Progenitor cell of endocrine pancreas (in vitro differentiated cells): ENCODE data around the gene FGFR2. TPM values are rescaled to one million over a fixed set of nuclear protein-coding genes. Genes with fewer than 3 reads are reported as not detected.

Experiments used
- DNase-seq: peaks from one replicate; pipeline ENCODE4 v3.0.0; 2021; ENCODE audit warnings: low spot score; ENCODE audit not compliant: unreplicated experiment
- H3K27ac Mint-ChIP-seq: 2 replicates; pipeline ENCODE4 v1.8.0; 2021; ENCODE audit warnings: mild to moderate bottlenecking, moderate library complexity, mixed read lengths
- H3K27me3 Mint-ChIP-seq: 2 replicates; pipeline ENCODE4 v1.8.0; 2021; ENCODE audit warnings: mixed read lengths
- H3K36me3 Mint-ChIP-seq: 2 replicates; pipeline ENCODE4 v1.8.0; 2022; ENCODE audit warnings: mixed read lengths; ENCODE audit not compliant: insufficient read depth
- H3K4me1 Mint-ChIP-seq: 2 replicates; pipeline ENCODE4 v1.8.0; 2021; ENCODE audit warnings: low read depth, mixed read lengths
- H3K4me3 Mint-ChIP-seq: 2 replicates; pipeline ENCODE4 v1.8.0; 2021; ENCODE audit warnings: low read depth, mild to moderate bottlenecking, moderate library complexity, mixed read lengths
- H3K9me3 Mint-ChIP-seq: 2 replicates; pipeline ENCODE4 v1.8.0; 2021; ENCODE audit warnings: low read depth, mixed read lengths
- CTCF ChIP-seq: fragments of 200-600 bp; sonication (generic); IDR thresholded peaks from one replicate; pipeline ENCODE4 v1.5.0; 2021; ENCODE audit warnings: antibody characterized with exemption, mild to moderate bottlenecking; ENCODE audit not compliant: unreplicated experiment
- total RNA-seq: library from RNA; stranded (reverse); gene quantifications from 2 replicates; pipeline ENCODE4 v1.2.1, GENCODE V29; 2021

FGFR2 gene
- total RNA-seq, 1 donor from 2014 or later: 146 TPM

- Mint-ChIP-seq H3K36me3 (no peaks in the 10 kb centered on the region), H3K9me3 (no peaks in the 10 kb centered on the region), H3K27me3 (peaks cover 3% of the 10 kb centered on the region), H3K4me3 (no peak overlapping the region), H3K27ac (no peak overlapping the region), H3K4me1 (peaks cover 9% of the 10 kb centered on the region)
- TF ChIP-seq CTCF: no peak
- no peak for DNase-seq
These were observed 135.3 kb downstream of the FGFR2 start for GRCh38 chr10:121462955-121463354.

- peaks cover 3% of the 10 kb centered on the region for H3K27me3 Mint-ChIP-seq
- H3K36me3 Mint-ChIP-seq: no peaks in the 10 kb centered on the region
- no peak for DNase-seq
- H3K27ac Mint-ChIP-seq: no peak overlapping the region
- H3K9me3 Mint-ChIP-seq: no peaks in the 10 kb centered on the region
- H3K4me3 Mint-ChIP-seq: no peak overlapping the region
- TF ChIP-seq CTCF: no peak
- peaks cover 9% of the 10 kb centered on the region for H3K4me1 Mint-ChIP-seq
These were observed 136.0 kb downstream of the FGFR2 start for GRCh38 chr10:121462281-121462680.

GRCh38 chr10:121461307-121461706, 136.9 kb downstream of the FGFR2 start:
- peaks cover 9% of the 10 kb centered on the region for H3K4me1 Mint-ChIP-seq
- no peak overlapping the region for H3K27ac Mint-ChIP-seq
- H3K4me3 Mint-ChIP-seq: no peak overlapping the region
- H3K9me3 Mint-ChIP-seq: peaks cover 3% of the 10 kb centered on the region
- H3K36me3 Mint-ChIP-seq: no peaks in the 10 kb centered on the region
- H3K27me3 Mint-ChIP-seq: peaks cover 3% of the 10 kb centered on the region
- TF ChIP-seq CTCF: no peak
- DNase-seq: no peak

- TF ChIP-seq CTCF: no peak
- H3K9me3 Mint-ChIP-seq: peaks cover 3% of the 10 kb centered on the region
- H3K4me1 Mint-ChIP-seq: peaks cover 9% of the 10 kb centered on the region
- DNase-seq: no peak
- no peaks in the 10 kb centered on the region for H3K36me3 Mint-ChIP-seq
- H3K27ac Mint-ChIP-seq: no peak overlapping the region
- H3K4me3 Mint-ChIP-seq: no peak overlapping the region
- H3K27me3 Mint-ChIP-seq: peaks cover 3% of the 10 kb centered on the region
These were observed 137.5 kb downstream of the FGFR2 start for GRCh38 chr10:121460733-121461132.

GRCh38 chr10:121459622-121460453, 138.4 kb downstream of the FGFR2 start:
- Mint-ChIP-seq H3K9me3 (peaks cover 3% of the 10 kb centered on the region), H3K27ac (no peak overlapping the region), H3K27me3 (peaks cover 3% of the 10 kb centered on the region), H3K4me3 (no peak overlapping the region), H3K4me1 (peaks cover 13% of the 10 kb centered on the region), H3K36me3 (no peaks in the 10 kb centered on the region)
- TF ChIP-seq CTCF: no peak
- no peak for DNase-seq
